Muscle layer of colon (tissue), 2 donors: ENCODE results near the gene LIPI.
"Not testable (repeated sequence)": the region's sequence is repeated elsewhere in the genome, so short reads cannot be mapped to it uniquely, and the experiment has no call there.

Experiments
- H3K27ac ChIP-seq: one replicate; pipeline ENCODE4 v1.7.0; 2013; ENCODE audit warnings: low read depth, mild to moderate bottlenecking, low read length, moderate library complexity
- H3K27me3 ChIP-seq, 2 donors: one replicate each; pipeline ENCODE4 v1.7.0; 2013; ENCODE audit warnings: low read length in 2 of 2, mild to moderate bottlenecking in 2 of 2; ENCODE audit not compliant: insufficient read depth in 2 of 2, control insufficient read depth in 1 of 2
- H3K36me3 ChIP-seq: one replicate; pipeline ENCODE4 v1.7.0; 2013; ENCODE audit warnings: mild to moderate bottlenecking, low read length; ENCODE audit not compliant: insufficient read depth
- H3K4me1 ChIP-seq: one replicate; pipeline ENCODE4 v1.7.0; 2013; ENCODE audit warnings: mild to moderate bottlenecking, low read length; ENCODE audit not compliant: insufficient read depth
- H3K4me3 ChIP-seq, 2 donors: one replicate each; pipeline ENCODE4 v1.7.0; 2013; ENCODE audit warnings: low read length in 2 of 2, low read depth in 1 of 2, mild to moderate bottlenecking in 1 of 2, moderate library complexity in 1 of 2
- H3K9ac ChIP-seq: one replicate; pipeline ENCODE4 v1.7.0; 2013; ENCODE audit warnings: low read length
- H3K9me3 ChIP-seq: one replicate; pipeline ENCODE4 v1.7.0; 2013; ENCODE audit warnings: mild to moderate bottlenecking, low read length
- donor health status: abdominal sarcoma.
- donor health status: Adenocarcinoma of cecum.

LIPI gene

GRCh38 chr21:14116080-14116481 is 94.7 kb downstream of the LIPI start:
- H3K9ac ChIP-seq: no peak overlapping the region
- H3K36me3 ChIP-seq: no peaks in the 10 kb centered on the region
- H3K9me3 ChIP-seq: no peaks in the 10 kb centered on the region
- H3K27ac ChIP-seq: no peak overlapping the region
- H3K4me3 ChIP-seq: no peak overlapping the region
- H3K27me3 ChIP-seq: no peaks in the 10 kb centered on the region
- no peaks in the 10 kb centered on the region for H3K4me1 ChIP-seq

GRCh38 chr21:14115646-14116045 is 95.1 kb downstream of the LIPI start:
- Histone ChIP-seq H3K27me3 (no peaks in the 10 kb centered on the region), H3K27ac (no peak overlapping the region), H3K4me3 (no peak overlapping the region), H3K4me1 (no peaks in the 10 kb centered on the region), H3K9me3 (no peaks in the 10 kb centered on the region), H3K36me3 (no peaks in the 10 kb centered on the region), H3K9ac (no peak overlapping the region)

- H3K4me3 ChIP-seq: no peak overlapping the region
- H3K27ac ChIP-seq: no peak overlapping the region
- H3K36me3 ChIP-seq: no peaks in the 10 kb centered on the region
- no peaks in the 10 kb centered on the region for H3K27me3 ChIP-seq
- no peak overlapping the region for H3K9ac ChIP-seq
- H3K4me1 ChIP-seq: no peaks in the 10 kb centered on the region
- H3K9me3 ChIP-seq: no peaks in the 10 kb centered on the region
These were observed 96.5 kb downstream of the LIPI start for GRCh38 chr21:14114251-14114650.

- H3K27ac ChIP-seq, H3K27me3 ChIP-seq, H3K4me1 ChIP-seq, H3K36me3 ChIP-seq, H3K4me3 ChIP-seq, H3K9ac ChIP-seq, H3K9me3 ChIP-seq: not testable (repeated sequence)
These were observed 106.2 kb downstream of the LIPI start for GRCh38 chr21:14104564-14104963.

GRCh38 chr21:14099570-14099969 is 111.2 kb downstream of the LIPI start:
- Histone ChIP-seq H3K9me3 (no peaks in the 10 kb centered on the region), H3K27me3 (no peaks in the 10 kb centered on the region), H3K4me1 (no peaks in the 10 kb centered on the region), H3K27ac (no peak overlapping the region), H3K36me3 (no peaks in the 10 kb centered on the region), H3K4me3 (no peak overlapping the region), H3K9ac (no peak overlapping the region)

GRCh38 chr21:14097881-14098499 is 112.8 kb downstream of the LIPI start:
- no peak overlapping the region for H3K27ac ChIP-seq
- no peaks in the 10 kb centered on the region for H3K36me3 ChIP-seq
- no peak overlapping the region for H3K9ac ChIP-seq
- H3K9me3 ChIP-seq: no peaks in the 10 kb centered on the region
- no peak overlapping the region for H3K4me3 ChIP-seq
- no peaks in the 10 kb centered on the region for H3K4me1 ChIP-seq
- no peaks in the 10 kb centered on the region for H3K27me3 ChIP-seq

- Histone ChIP-seq H3K4me3 (no peak overlapping the region), H3K9ac (no peak overlapping the region), H3K27me3 (no peaks in the 10 kb centered on the region), H3K36me3 (no peaks in the 10 kb centered on the region), H3K4me1 (no peaks in the 10 kb centered on the region), H3K27ac (no peak overlapping the region), H3K9me3 (no peaks in the 10 kb centered on the region)
These were observed 114.2 kb downstream of the LIPI start for GRCh38 chr21:14096577-14096976.

GRCh38 chr21:14096172-14096571 is 114.6 kb downstream of the LIPI start:
- Histone ChIP-seq H3K27ac (no peak overlapping the region), H3K9ac (no peak overlapping the region), H3K36me3 (no peaks in the 10 kb centered on the region), H3K4me1 (no peaks in the 10 kb centered on the region), H3K9me3 (no peaks in the 10 kb centered on the region), H3K27me3 (no peaks in the 10 kb centered on the region), H3K4me3 (no peak overlapping the region)

GRCh38 chr21:14095056-14095455 is 115.7 kb downstream of the LIPI start:
- Histone ChIP-seq H3K9me3 (no peaks in the 10 kb centered on the region), H3K36me3 (no peaks in the 10 kb centered on the region), H3K4me1 (no peaks in the 10 kb centered on the region), H3K27me3 (no peaks in the 10 kb centered on the region), H3K27ac (no peak overlapping the region), H3K4me3 (no peak overlapping the region), H3K9ac (no peak overlapping the region)

- Histone ChIP-seq H3K9me3 (no peaks in the 10 kb centered on the region), H3K27me3 (no peaks in the 10 kb centered on the region), H3K9ac (no peak overlapping the region), H3K36me3 (no peaks in the 10 kb centered on the region), H3K4me3 (no peak overlapping the region), H3K27ac (no peak overlapping the region), H3K4me1 (no peaks in the 10 kb centered on the region)
These were observed 117.8 kb downstream of the LIPI start for GRCh38 chr21:14092834-14093560.

GRCh38 chr21:14090184-14090583 is 120.6 kb downstream of the LIPI start:
- not testable (repeated sequence) for H3K9me3 ChIP-seq, H3K4me3 ChIP-seq, H3K4me1 ChIP-seq, H3K27ac ChIP-seq, H3K36me3 ChIP-seq, H3K27me3 ChIP-seq, H3K9ac ChIP-seq

GRCh38 chr21:14088391-14088790 is 122.4 kb downstream of the LIPI start:
- no peaks in the 10 kb centered on the region for H3K4me1 ChIP-seq
- H3K27ac ChIP-seq: no peak overlapping the region
- H3K4me3 ChIP-seq: no peak overlapping the region
- H3K9ac ChIP-seq: no peak overlapping the region
- no peaks in the 10 kb centered on the region for H3K36me3 ChIP-seq
- H3K9me3 ChIP-seq: no peaks in the 10 kb centered on the region
- H3K27me3 ChIP-seq: no peaks in the 10 kb centered on the region
